HepG2 (cell line): ENCODE measurements around the gene METTL15. TPM values are rescaled to one million over a fixed set of nuclear protein-coding genes. Genes with fewer than 3 reads are reported as not detected.

Experiments used
- ATF5 ChIP-seq: sonication (generic); formaldehyde crosslinking; IDR thresholded peaks from 2 replicates; pipeline ENCODE4 v1.4.0; 2020; ENCODE audit warnings: mild to moderate bottlenecking, low read depth, missing genetic modification reagents
- ATM ChIP-seq: fragments of 450-650 bp; IDR thresholded peaks from 2 replicates; pipeline ENCODE4 v1.7.1; 2017; ENCODE audit warnings: mild to moderate bottlenecking, borderline replicate concordance
- GLI4 ChIP-seq: sonication (generic); formaldehyde crosslinking; IDR thresholded peaks from 2 replicates; pipeline ENCODE4 v1.5.1; 2020; ENCODE audit warnings: missing genetic modification reagents, mild to moderate bottlenecking, moderate library complexity, borderline replicate concordance
- HBP1 ChIP-seq: IDR thresholded peaks from 2 replicates; pipeline ENCODE4 v1.6.1; 2016; ENCODE audit warnings: low read depth, control low read depth
- HOXD1 ChIP-seq: sonication (generic); formaldehyde crosslinking; IDR thresholded peaks from 2 replicates; pipeline ENCODE4 v1.5.0; 2020; ENCODE audit warnings: missing genetic modification reagents
- KIAA2018 ChIP-seq: sonication (generic); formaldehyde crosslinking; IDR thresholded peaks from 2 replicates; pipeline ENCODE4 v1.5.0; 2020; ENCODE audit warnings: mild to moderate bottlenecking, missing genetic modification reagents, borderline replicate concordance
- KLF9 ChIP-seq: IDR thresholded peaks from 2 replicates; pipeline ENCODE4 v1.6.1; 2016; ENCODE audit warnings: low read depth
- REST ChIP-seq, 2 experiments: IDR thresholded peaks; 2 replicates each; pipeline ENCODE4 v1.6.1; 2011 to 2012; ENCODE audit warnings: low read length in 2 of 2, borderline replicate concordance in 1 of 2, low read depth in 1 of 2, mild to moderate bottlenecking in 1 of 2, moderate library complexity in 1 of 2
- TEF ChIP-seq: sonication (generic); formaldehyde crosslinking; IDR thresholded peaks from 2 replicates; pipeline ENCODE4 v1.5.0; 2020; ENCODE audit warnings: missing genetic modification reagents
- ZFYVE20 ChIP-seq: sonication (generic); formaldehyde crosslinking; IDR thresholded peaks from 2 replicates; pipeline ENCODE4 v1.8.0; 2023; ENCODE audit warnings: low read depth, mild to moderate bottlenecking, moderate library complexity, missing genetic modification reagents, borderline replicate concordance
- ZNF180 ChIP-seq: sonication (generic); formaldehyde crosslinking; IDR thresholded peaks from 2 replicates; pipeline ENCODE4 v1.4.0; 2020; ENCODE audit warnings: low read depth, missing genetic modification reagents, borderline replicate concordance
- polyA plus RNA-seq, 8 experiments: library from polyadenylated mRNA; depleted of rRNA in 3 of 8; stranded (reverse) in 7 of 8; unstranded in 1 of 8; fragments of >200 nt; fragmentation: Illumina TruSeq in 4 of 8; extraction: Trizol in 4 of 8; gene quantifications; 2 replicates each; pipeline versions ENCODE4 v1.2.1 to v1.2.3, GENCODE V29; 2011 to 2016; ENCODE audit warnings: low read depth in 4 of 8, missing spikeins in 1 of 8, mixed read lengths in 1 of 8; ENCODE audit not compliant: insufficient read depth in 1 of 8
- total RNA-seq, 5 experiments: library from RNA; depleted of rRNA; stranded (reverse); fragments of >200 nt; fragmentation: Illumina TruSeq; extraction: Trizol; gene quantifications; 2 replicates each; pipeline ENCODE4 v1.2.3, GENCODE V29; 2016; ENCODE audit warnings: low read depth in 1 of 5

Gene METTL15
- total and polyA plus RNA-seq, 2 of the 13 experiments (the other 11 are each of a cell fraction or from before 2014, with no cell fraction given), result 6.5 to 14.0 TPM

- TF ChIP-seq ATF5, result 0 out of 2 replicates have a peak, but pooled peaks have one; percentile 76
- TF ChIP-seq HBP1 (CRISPR knock-in tag), result peak; percentile 99
- TF ChIP-seq GLI4 (CRISPR knock-in tag), result no peak
- 0 out of 4 replicates have a peak, but pooled peaks of 1 of the 2 experiments have one; percentile 19 for TF ChIP-seq REST (IDR thresholded peaks at IDR 0.05; ENCODE audit: borderline replicate concordance in 1 of 2, low read depth in 1 of 2, low read length in 2 of 2)
- TF ChIP-seq KLF9 (CRISPR knock-in tag), result 0 out of 2 replicates have a peak, but pooled peaks have one; percentile 68
- no peak for TF ChIP-seq ZFYVE20
- TF ChIP-seq HOXD1 (CRISPR knock-in tag), result peak; percentile 23; the same call in 1 of the 2 replicates
- TF ChIP-seq ZNF180 (CRISPR knock-in tag), result no peak
- TF ChIP-seq TEF, result no peak
- TF ChIP-seq ATM, result no peak
- no peak for TF ChIP-seq KIAA2018 (CRISPR knock-in tag)
These were observed at the start of gene METTL15, which contains the start of gene KIF18A (continued) for GRCh38 chr11:28107750-28108618.
